Retina (tissue), 1 donor: ENCODE measurements around the gene ZC3H7B.
A peak's percentile ranks its signal among the peaks of the same experiment; 100 is the strongest.
"Not testable (repeated sequence)": the region's sequence is repeated elsewhere in the genome, so short reads cannot be mapped to it uniquely, and the experiment has no call there.

Experiments
- DNase-seq: peaks from one replicate; pipeline ENCODE4 v3.0.0-alpha.2; 2016

ZC3H7B gene

DNA sequence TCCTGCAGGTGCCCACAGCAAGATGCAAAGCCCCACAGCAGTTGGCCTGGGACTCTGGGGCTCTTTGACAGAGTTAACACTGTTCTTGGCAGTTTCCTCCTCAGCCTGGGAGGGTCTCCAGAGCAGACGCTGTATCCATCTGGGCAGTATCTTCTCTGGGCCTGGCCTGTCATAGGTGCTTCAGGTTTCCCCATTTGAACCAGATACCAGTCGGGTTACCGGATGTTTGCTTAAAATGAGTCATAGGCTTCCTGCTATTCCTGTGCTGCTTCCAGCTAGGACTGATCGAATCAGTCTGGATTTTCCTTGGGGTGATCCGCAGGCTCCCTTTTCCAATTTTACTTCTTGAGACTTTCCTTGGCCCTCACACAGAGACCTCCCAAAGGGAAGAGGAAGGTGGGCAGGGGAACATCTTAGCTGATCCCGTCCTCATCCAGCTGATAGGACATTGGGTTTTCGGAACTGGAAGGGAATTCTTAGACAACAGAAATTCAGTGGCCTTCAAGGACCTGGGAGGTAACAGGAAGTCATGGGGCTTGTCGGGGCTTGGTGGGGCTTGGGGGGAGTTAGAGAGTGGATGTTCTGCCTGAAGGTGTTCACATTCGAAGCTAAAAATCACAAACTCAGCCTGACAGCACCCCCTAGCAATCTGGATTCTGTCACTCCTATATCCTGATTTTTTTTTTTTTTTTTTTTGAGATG, 12.9 kb upstream of the ZC3H7B start:
- DNase-seq = no peak

DNA sequence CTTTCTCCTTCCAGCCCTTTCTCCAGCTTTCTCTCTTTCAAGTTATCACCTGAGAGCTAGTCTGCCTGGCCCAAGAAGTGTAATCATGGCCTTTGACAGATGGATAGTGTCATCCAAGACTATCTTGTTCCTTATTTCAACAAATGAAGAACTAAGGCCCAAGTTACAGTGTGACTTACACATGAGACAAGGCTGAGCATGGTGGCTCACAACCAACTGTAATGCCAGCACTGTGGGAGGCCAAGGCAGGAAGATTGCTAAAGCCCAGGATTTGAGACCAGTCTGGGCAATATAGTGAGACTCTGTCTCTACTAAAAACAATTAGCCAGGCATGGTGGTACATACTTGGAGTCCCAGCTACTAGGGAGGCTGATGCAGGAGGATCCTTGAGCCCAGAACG, 11.7 kb upstream of the ZC3H7B start:
- DNase-seq = no peak

DNA sequence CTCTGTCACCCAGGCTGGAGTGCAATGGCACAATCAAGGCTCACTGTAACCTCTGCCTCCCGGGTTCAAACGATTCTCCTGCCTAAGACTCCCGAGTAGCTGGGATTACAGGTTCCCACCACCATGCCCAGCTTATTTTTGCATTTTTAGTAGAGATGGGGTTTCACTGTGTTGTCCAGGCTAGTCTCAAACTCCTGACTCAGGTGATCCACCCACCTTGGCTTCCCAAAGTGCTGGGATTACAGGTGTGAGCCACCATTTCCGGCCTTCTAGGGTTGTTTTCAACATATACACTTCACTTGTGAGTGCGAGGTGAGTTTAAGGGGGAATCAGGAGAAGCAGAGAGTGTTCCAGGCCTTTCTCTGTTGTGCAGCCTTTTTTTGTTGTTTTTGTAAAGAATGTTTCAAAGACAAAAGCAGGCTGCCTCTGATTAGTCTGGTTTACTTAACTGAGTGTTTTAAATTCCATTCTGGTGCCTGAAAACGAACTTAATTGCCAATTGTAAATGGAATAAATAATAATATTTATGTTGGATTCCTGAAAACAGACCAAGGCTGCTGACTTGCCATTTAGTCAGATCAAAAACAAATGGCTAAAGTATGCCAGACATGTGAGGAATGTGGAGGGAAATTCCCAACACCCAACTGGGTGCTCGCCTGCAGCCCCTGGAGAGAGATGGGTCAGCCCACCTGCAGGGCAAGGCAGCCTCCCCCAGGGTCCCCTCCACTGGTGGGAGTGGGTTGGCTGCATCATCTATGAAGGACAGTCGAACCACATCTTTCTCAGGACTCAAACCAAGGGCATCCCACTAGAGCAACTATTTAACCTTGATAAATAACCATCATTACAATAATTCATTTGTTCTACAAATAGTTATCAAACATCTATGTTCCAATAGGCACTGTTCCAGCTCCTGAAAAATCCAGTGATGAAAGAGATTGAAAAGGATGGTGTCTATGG, 10.8 kb upstream of the ZC3H7B start:
- DNase-seq = no peak

DNA sequence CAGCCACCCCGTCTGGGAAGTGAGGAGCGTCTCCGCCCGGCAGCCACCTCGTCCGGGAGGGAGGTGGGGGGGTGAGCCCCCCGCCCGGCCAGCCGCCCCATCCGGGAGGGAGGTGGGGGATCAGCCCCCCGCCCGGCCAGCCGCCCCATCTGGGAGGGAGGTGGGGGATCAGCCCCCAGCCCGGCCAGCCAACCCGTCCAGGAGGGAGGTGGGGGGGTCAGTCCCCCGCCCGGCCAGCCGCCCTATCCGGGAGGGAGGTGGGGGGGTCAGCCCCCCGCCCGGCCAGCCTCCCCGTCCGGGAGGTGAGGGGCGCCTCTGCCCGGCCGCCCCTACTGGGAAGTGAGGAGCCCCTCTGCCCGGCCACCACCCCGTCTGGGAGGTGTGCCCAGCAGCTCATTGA, 6.5 kb upstream of the ZC3H7B start:
- not testable (repeated sequence) for DNase-seq

DNA sequence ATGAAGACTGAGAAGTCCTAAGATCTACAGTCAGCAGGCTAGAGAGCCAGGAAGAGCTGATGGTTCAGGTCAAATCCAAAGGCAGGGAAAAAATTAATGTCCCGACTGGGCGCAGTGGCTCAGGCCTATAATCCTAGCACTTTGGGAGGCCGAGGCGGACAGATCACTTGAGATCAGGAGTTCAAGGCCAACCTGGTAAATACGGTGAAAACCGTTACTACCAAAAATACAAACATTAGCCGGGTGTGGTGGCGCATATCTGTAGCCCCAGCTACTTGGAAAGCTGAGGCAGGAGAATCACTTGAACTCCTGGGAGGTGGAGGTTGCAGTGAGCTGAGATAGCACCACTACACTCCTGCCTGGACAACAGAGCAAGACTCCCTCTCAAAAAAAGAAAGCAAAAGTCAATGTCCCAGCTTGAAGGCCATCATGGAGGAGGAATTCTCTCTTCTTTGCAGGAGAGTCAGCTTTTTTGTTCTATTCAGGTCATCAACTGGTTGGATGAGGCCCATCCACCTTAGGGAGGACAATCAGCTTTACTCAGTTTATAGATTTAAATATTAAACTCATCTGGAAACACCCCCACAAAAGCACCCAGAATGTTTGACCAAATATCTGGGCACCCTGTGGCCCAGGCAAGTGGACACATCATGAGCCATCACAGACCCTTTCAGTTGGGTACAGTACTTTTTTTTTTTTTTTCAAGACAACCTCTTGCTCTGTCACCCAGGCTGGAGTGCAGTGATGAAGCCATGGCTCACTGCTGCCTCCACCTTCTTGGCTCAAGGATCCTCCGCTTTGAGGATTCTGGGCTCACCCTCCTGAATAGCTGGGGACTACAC, 4.3 kb upstream of the ZC3H7B start:
- DNase-seq = no peak

DNA sequence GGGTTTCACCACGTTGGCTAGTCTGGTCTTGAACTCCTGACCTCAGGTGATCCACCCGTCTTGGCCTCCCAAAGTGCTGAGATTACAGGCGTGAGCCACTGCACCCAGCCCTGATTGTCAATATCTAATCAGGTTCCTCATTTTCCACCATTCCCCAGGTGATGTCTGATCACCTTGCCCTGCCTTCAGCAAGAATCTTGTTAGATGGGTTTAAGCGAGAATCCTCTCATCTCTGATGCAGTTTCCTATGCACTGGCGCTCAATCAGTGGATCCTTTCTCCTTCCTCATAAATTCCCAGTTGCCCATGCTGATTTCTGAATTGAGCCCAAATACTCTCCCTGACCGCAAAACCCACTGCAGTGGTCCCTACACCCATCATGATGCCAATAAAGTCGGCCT, 664 bp upstream of the ZC3H7B start:
- DNase-seq = peak; percentile 8

DNA sequence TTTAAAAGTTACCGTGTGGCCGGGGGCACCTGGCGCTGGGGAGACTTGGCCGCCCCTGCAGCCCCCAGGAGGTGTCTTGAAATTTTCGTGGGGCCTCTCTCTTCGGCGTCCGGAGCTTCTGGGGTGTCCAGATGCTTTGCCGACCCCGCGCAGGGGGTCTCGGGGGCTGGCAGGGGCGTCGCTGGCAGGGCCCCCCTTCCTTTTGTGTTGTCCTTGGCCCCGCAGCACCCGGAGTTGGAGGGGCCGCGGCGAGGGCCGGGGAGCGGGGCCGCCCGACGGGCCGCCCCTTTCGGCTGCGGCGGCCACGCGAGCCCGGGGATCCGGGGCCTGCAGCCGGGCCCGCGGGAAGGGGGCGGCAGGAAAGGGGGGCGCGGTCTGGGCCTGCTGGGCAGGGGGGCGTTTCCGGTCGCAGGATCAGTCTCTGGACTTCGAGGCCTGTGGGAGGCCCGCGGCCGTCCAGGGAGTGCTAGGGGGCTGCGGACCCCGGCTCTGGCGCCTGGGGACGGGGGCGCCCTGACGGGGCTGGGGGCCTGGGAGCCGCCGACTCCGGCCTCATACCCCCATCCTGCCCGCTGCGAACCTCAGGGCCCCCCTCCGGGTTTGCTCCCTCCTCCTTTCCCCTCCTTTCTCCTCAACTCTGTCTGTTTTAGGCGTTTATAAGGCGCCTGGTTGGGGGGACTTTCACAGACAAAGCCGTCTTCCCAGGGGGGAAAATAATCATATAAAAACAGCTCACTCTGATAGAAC, 869 bp downstream of the ZC3H7B start:
- peak; percentile 63 for DNase-seq

DNA sequence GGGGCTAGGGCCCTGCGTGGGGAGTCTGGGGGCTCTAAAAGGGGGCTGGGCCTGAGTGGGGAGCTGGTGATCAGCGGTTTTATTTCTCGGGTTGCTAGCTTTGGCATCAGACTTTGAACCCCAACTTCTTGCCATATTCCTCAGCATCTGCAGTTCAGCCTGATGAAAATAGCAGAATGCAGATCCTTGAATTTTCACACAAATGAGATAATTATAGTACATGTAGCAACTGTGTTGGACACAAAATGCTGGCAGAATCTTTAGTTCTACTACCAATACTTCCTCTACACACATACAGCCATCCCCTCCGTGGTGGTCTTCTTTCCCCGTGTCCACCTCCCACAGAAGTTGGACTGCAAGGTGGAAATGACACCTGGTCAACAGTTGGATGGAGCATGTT, 1.5 kb downstream of the ZC3H7B start:
- no peak for DNase-seq

DNA sequence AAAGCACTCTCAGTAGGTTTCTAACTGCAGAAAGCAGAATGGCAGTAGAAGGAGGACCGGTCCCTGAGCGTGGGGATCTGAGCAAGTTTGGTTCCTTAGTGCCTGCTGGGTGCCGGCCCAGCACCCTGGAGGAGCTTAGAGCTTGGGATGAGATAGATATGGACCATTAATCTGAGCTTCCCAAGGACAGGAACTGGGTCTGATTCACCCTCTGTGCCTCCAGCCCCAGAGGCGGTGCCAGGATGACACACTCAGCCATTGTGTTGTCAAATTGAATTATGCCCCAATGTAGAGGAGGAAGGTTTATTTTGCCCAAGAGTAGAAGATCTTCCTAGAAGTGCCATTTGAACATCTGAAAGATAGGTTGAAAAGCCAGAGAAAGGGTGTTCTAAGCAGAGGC, 4.3 kb downstream of the ZC3H7B start:
- DNase-seq = no peak

DNA sequence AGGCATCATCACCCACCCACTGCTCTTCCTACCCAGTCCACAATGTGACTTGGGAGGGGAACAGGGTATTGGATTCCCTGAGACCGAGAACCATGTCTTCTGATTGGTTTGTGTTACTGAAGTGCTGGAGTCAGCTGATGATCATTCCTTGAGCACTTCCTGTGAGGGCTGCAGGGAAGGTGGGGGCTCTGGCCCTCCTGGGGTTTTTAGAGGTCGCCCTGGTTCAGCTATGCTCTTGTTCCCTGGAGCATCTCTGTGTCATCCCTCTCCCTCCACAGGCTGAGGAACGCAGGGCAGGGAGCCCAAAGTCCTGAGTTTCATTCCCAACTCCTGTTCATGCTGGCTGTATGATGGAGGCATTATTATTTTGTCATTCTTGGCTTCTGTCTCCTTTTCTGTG, 6.7 kb downstream of the ZC3H7B start:
- no peak for DNase-seq

DNA sequence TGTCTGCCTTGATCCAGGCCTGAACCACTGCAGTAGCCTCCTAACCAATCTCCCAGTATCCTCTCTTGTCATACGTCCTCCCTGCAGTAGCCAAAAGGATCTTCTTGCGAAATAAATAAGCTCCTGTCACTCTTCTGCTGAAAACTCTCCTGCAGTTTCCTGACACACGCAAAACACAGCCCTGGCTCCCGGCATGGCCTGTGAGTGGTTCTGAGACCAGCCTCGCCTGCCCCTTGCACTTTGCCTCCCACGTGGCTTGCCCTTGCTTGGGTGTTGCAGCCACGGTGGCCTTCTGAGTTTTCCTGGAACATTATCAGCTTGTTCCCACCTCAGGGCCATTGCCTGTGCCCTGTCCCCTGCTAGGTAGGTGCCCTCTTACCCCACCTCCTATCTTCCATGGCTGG, 7.2 kb downstream of the ZC3H7B start:
- no peak for DNase-seq

DNA sequence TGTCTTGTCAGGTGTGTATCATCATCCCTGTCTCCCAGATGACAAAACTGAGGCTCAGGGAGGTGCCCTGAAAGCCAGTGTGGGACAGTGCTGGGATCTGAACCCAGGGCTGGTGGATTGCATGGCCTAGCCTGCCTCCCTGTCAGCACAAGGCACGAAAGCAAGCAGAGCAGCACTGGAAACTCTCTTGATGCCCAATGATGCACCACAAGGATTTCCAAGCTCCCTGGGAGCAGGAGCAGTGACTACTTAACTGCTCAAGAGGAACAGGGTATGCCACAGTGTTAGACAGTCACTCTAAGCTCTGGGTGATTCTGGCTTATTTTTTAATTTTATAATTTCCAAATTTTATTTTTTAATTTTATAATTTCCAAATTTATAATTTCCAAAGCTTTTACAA, 9.0 kb downstream of the ZC3H7B start:
- DNase-seq = no peak

DNA sequence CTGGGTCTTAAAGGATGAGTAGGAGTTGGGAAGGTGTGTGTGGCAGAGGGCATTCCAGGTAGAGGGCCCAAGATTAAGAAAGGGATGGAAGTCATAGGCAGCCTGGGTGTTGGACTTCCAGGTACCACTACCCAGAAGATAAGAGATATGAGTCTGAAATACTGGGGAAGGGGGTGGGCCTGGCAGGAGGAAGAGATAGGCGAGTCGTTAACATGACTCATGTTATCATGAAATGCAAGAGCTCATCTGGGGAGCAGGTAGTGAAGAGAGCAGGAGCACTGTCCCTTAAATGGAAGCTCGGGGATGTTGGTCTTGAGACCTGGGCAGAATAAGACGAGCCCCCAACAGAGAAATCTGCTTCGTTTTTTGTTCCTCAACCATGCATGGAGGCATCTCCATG, 10.2 kb downstream of the ZC3H7B start:
- no peak for DNase-seq

DNA sequence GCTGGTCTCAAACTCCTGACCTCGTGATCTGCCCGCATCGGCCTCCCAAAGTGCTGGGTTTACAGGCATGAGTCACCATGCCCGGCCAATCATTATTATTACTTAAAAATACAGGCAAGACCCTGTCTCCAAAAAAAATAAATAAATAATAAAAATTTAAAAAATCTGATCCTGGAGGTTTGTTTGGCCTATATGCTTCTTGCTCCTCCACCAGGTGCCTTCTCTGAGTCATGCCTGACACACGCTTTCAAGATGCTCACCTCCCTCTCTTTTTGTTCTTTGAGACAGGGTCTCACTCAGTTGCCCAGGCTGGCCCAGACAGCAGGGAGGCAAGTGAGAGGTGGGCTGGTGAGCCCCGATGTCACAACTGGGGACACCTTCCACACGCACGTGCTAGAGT, 13.5 kb downstream of the ZC3H7B start:
- no peak for DNase-seq

DNA sequence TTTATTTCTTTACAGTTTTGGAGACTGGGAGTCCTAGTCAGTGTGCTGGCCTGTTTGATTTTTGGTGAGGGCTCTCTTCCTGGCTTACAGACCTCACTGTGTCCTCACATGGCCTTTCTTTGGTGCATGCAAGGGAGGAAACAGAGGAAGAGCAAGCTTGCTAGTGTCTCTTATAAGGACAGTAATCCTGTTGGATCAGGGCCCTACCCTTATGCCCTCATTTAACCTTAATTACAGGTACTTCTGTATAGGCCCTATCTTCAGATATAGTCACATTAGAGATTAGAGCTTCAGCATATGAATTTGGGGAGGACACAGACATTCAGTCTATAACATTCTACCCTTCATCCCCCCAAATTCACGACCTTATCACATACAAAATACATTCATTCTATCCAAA, 14.3 kb downstream of the ZC3H7B start:
- no peak for DNase-seq

DNA sequence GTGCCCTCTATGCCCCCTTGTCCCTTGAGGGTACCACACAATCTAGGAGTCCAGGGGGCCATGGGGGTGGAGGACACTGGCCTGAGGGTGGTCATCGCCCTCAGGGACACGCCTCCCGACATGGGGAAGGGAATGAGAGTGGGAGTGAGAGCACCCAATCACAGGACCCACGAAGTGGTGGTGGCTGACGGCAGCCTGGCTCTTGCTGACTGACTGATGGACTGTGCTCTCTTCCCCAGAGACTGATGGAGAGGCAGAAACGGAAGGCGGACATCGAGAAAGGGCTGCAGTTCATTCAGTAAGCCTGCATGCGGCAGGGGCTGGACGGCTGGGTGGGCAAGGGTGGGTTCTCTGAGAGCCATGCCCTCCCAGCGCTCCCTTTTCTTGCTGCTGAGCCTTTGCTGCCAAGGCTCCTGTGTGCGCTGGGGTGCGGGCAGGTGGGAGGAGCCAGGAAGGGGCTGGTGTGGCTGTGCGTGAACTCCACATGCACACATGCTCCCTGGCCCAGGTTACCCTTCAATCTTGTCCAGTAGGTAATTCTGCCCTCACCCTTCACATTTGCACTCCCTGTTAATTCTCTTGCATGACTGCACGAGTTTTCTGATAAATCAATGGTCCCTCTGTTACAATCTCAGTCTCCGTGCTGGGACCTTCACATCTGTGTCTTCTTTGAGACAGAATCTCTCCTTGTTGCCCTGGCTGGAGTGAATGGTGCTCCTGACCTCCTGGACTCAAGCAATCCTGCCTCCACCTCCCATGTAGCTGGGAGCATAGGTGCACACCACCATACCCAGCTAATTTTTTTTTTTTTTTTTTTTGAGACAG, 19.3 kb downstream of the ZC3H7B start:
- peak; percentile 24 for DNase-seq

DNA sequence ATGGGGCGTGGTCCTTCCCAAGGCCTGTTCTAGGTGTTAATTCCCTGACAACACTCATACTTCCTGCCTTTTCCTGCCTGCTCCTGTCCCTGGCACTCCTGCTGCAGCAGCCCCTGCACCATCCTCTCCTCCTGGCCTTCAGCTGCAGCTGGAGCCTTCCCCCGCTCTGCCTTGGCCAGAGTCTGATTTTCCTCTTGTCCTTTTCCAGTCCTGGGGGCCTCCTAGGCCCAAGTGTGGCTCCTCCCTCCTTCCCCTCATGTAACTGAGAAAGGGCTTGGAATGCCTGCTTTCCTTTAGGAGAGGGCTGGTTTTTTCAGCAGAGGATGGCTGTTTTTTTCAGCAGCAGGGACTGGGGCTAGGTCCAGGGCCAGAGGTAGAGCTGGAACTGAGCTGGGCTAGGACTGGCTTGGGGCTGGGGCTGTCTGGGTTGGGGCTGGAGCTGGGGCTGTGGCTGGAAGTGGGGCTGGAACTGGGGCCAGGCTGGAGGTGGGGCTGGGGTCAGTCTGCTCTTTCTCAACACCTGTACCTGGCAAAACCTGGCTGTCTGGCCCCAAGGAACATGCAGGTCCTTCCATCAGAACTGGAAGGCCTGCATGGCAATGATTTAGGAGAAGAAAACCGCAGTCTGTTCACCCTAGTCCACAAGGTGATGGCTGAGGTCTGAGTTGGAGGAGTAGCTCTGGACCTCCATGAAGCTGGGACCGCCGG, 23.6 kb downstream of the ZC3H7B start:
- no peak for DNase-seq

DNA sequence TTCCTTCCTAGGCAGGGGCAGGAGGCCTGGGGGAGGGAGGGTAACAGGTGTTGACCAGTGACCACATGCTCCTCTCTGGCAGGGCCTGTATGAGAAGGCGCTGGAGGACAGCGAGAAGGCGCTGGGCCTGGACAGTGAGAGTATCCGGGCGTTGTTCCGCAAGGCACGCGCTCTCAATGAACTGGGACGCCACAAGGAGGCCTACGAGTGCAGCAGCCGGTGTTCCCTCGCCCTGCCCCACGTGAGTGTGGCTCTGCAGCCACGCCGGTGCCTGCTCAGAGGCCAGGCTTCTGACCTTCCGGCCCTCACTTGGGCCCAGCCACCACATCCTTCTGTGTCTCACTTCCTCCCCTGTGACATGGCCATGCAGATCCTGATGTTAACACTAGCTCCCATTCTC, 25.8 kb downstream of the ZC3H7B start:
- no peak for DNase-seq

DNA sequence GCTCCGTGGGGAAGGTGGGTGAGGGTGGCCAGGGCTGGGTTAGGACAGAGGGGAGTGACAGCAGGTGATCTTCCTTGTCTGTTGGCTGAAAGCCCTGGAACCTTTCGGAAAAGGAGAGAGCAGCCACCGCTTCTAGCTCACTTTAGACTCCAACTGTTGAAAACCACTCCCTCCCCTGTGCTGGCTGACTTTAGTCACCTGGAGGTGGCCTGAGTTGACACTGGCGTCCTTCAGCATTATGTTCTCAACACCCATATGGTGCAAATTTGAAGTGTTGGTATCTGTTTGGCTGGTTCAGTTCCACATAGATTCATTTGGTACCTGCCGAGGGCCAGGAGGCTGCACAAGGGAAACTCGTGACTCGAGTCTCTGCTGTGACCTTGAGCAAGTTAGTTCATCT, 28.8 kb downstream of the ZC3H7B start:
- no peak for DNase-seq

DNA sequence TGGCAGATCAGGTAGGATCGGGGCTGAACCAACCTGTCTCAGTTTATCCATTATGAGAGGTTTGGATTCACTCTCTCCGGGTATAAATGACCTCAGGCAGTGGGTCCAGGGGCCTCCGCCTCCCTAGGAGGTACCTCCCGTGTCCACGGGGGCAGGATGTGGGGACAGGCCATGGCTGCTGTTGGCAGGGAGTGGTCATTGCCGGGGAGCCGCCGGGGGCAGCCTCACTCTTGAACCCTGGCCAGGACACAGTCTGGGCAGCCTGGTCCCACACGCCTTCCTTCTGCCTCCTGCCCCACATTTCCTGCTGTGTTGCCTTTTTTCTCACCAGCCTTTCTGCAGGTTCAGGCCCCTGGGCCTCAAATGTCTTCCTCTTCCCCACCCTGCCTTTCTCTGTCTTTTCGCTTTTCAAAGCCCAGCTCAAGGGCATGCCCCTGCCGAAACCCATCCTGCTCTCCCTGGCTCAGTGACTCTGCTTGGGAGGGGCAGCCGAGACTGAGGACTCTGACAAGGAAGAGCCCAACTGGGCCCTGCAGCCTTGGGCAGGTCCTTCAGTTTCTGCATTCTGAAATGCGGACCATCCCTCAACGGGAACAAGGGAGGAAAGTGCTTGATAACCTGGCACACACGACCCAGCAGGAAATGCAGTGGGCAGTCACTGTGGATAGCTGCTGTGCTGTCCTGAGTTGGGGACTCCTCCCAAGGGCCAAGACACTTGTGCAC, 31.1 kb downstream of the ZC3H7B start:
- no peak for DNase-seq
